OCI-LY3 (cell line): ENCODE data around the gene CARS1.

Source experiments
- H2AFZ ChIP-seq: fragments of 200-600, 300-600 bp; shearing (Covaris generic); 2 replicates; pipeline ENCODE4 v1.6.0; 2014; ENCODE audit warnings: antibody characterized with exemption, low read depth, low read length
- H3K27ac ChIP-seq: fragments of 200-600, 300-600 bp; sonication (generic); 2 replicates; pipeline ENCODE4 v1.5.1; 2014; ENCODE audit warnings: mild to moderate bottlenecking, low read length, moderate library complexity, mixed read lengths
- H3K27me3 ChIP-seq: fragments of 200-600, 300-600 bp; sonication (generic); 2 replicates; pipeline ENCODE4 v1.6.1; 2014; ENCODE audit warnings: low read depth, low read length, mixed read lengths
- H3K36me3 ChIP-seq: fragments of 200-600, 300-600 bp; sonication (generic); replicated peaks from 2 replicates; pipeline ENCODE3; 2014; ENCODE audit warnings: low read depth, low read length, mixed read lengths
- H3K4me1 ChIP-seq: fragments of 300-600, 200-600 bp; sonication (generic); 2 replicates; pipeline ENCODE4 v1.6.1; 2014; ENCODE audit warnings: low read length, mixed read lengths
- H3K4me2 ChIP-seq: fragments of 200-600, 300-600 bp; sonication (generic); 2 replicates; pipeline ENCODE4 v1.6.1; 2014; ENCODE audit warnings: low read length, mixed read lengths
- H3K4me3 ChIP-seq: fragments of 300-600, 200-600 bp; sonication (generic); 2 replicates; pipeline ENCODE4 v1.5.1; 2014; ENCODE audit warnings: antibody characterized with exemption, mild to moderate bottlenecking, low read length, moderate library complexity
- H3K79me2 ChIP-seq: fragments of 300-600, 200-600 bp; shearing (Covaris generic); 2 replicates; pipeline ENCODE4 v1.6.1; 2014; ENCODE audit warnings: mild to moderate bottlenecking, low read length, mixed read lengths
- H3K9ac ChIP-seq: fragments of 300-600, 200-600 bp; shearing (Covaris generic); 2 replicates; pipeline ENCODE4 v1.6.0; 2014; ENCODE audit warnings: mild to moderate bottlenecking, low read length, moderate library complexity
- H3K9me3 ChIP-seq: fragments of 200-600, 300-600 bp; shearing (Covaris generic); 2 replicates; pipeline ENCODE4 v1.6.1; 2014; ENCODE audit warnings: low read length, mixed read lengths; ENCODE audit not compliant: insufficient read depth
- H4K20me1 ChIP-seq: fragments of 200-600, 300-600 bp; sonication (generic); 2 replicates; pipeline ENCODE4 v1.6.1; 2016; ENCODE audit warnings: low read length, mixed read lengths; ENCODE audit not compliant: insufficient read depth
- EZH2phosphoT487 ChIP-seq: fragments of 200-600 bp; shearing (Covaris generic); IDR thresholded peaks from 2 replicates; pipeline ENCODE4 v1.6.1; 2018; ENCODE audit warnings: antibody characterized with exemption, mixed run types, low read depth
- TF ChIP-seq, protein P1 (sequence below): fragments of 200-600, 300-600 bp; sonication (generic); IDR thresholded peaks from 2 replicates; pipeline ENCODE4 v1.5.1; 2014; ENCODE audit warnings: antibody characterized with exemption, low read length, low read depth

Gene CARS1

DNA sequence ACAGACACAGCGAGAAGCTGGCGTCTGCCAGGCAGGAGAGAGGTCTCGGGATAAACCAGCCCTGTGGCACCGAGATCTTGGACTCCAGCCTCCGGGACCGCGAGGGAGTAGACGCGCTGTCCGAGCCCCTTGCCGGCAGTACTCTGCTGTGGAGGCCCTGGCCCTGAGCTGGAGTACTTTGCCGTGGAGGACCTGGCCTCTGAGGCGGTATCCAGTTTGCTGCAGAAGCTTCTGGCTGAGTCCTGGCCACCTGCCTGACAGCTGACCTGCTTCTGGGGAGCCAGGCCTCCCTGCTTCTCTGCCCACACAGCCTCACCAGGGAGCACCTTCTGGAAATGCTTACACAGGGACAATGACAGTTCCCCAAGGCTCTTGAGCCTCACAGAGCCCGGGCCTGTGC is 31.6 kb upstream of the CARS1 start:
- no peak overlapping the region for H3K9ac ChIP-seq
- no peak overlapping the region for H3K27ac ChIP-seq
- H3K9me3 ChIP-seq, result no peaks in the 10 kb centered on the region
- H3K36me3 ChIP-seq, result no peaks in the 10 kb centered on the region
- TF ChIP-seq, protein P1, sequence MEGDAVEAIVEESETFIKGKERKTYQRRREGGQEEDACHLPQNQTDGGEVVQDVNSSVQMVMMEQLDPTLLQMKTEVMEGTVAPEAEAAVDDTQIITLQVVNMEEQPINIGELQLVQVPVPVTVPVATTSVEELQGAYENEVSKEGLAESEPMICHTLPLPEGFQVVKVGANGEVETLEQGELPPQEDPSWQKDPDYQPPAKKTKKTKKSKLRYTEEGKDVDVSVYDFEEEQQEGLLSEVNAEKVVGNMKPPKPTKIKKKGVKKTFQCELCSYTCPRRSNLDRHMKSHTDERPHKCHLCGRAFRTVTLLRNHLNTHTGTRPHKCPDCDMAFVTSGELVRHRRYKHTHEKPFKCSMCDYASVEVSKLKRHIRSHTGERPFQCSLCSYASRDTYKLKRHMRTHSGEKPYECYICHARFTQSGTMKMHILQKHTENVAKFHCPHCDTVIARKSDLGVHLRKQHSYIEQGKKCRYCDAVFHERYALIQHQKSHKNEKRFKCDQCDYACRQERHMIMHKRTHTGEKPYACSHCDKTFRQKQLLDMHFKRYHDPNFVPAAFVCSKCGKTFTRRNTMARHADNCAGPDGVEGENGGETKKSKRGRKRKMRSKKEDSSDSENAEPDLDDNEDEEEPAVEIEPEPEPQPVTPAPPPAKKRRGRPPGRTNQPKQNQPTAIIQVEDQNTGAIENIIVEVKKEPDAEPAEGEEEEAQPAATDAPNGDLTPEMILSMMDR, result no peak
- TF ChIP-seq EZH2phosphoT487, result no peak
- H3K4me2 ChIP-seq, result no peak overlapping the region
- H3K79me2 ChIP-seq, result no peaks in the 10 kb centered on the region
- no peaks in the 10 kb centered on the region for H4K20me1 ChIP-seq
- H3K4me3 ChIP-seq, result no peak overlapping the region
- no peak overlapping the region for H2AFZ ChIP-seq
- H3K27me3 ChIP-seq, result 0 out of 2 replicates have a peak, but pooled peaks cover 3% of the 10 kb centered on the region
- no peaks in the 10 kb centered on the region for H3K4me1 ChIP-seq

DNA sequence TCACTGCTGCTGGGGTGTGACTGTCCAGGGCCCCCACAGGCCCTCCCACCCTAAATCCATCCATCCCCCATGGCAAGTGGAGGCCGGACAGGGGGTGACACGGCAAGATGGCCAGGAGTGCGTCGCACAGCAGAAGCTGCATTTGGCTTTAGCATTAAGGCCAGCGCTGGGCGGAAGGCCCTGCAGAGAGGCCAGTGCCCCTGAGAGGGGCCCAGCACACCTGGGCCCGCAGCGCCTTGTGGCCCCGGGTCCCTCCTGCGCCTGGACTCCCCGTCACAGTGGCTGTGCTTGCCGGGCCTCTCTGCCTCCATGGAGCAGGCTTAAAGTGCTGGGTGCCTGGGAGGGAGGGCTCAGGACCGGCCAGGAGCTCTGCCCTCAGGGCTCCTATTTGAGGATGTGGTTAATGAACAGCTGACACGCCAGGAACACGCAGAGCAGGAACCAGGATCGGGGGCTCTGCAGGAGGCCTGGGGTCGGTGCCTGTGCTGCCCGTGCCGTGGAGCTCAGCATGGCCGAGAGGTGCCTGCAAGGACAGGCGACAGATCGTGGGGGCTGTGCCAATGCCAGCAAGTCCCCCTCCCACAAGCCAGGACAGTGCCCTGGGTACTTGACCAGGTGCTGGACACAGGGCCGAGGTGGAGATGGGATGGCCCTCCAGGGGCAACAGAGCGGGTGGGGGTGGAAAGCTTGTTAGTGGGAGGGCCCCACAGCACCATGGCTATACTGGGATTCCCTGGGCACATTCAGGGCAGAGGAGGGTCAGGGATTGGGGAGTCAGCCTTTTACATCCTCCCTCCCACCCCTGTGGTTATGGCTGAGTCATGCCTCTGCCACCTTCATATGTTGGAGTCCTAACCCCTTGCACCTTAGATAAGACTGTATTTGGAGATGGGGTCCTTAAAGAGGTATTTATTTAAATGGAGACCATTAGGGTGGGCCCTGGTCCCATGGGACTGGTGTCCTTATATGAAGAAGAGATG is 30.9 kb upstream of the CARS1 start:
- H3K79me2 ChIP-seq, result no peaks in the 10 kb centered on the region
- no peaks in the 10 kb centered on the region for H4K20me1 ChIP-seq
- TF ChIP-seq EZH2phosphoT487, result no peak
- TF ChIP-seq, protein P1, result no peak
- H3K9ac ChIP-seq, result no peak overlapping the region
- no peak overlapping the region for H2AFZ ChIP-seq
- no peak overlapping the region for H3K27ac ChIP-seq
- H3K36me3 ChIP-seq, result no peaks in the 10 kb centered on the region
- H3K27me3 ChIP-seq, result 0 out of 2 replicates have a peak, but pooled peaks cover 3% of the 10 kb centered on the region
- H3K4me1 ChIP-seq, result no peaks in the 10 kb centered on the region
- no peak overlapping the region for H3K4me3 ChIP-seq
- H3K9me3 ChIP-seq, result no peaks in the 10 kb centered on the region
- no peak overlapping the region for H3K4me2 ChIP-seq

DNA sequence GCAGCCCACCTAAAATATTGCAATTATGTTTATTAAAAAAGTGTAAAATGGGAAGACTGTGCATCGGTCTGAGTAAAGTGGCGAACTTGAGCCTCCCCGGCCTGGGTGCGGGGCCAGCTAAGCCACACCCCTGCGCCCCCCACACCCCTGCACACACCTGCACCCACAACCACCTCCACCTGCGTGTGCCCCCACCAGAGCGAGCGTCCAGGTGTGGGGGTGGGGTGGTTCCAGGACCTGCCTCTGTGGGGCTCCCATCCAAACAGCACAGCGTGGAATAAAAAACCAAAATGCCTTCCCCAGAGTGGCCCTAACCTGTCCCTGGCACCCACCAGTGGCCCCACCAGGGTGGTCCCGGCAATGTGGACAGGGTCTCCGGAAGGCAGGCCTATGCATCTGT is 30.1 kb upstream of the CARS1 start:
- Histone ChIP-seq H3K27me3 (0 out of 2 replicates have a peak, but pooled peaks cover 3% of the 10 kb centered on the region), H3K36me3 (no peaks in the 10 kb centered on the region), H2AFZ (no peak overlapping the region), H3K9ac (no peak overlapping the region), H3K79me2 (no peaks in the 10 kb centered on the region), H4K20me1 (no peaks in the 10 kb centered on the region), H3K4me1 (no peaks in the 10 kb centered on the region), H3K9me3 (no peaks in the 10 kb centered on the region), H3K27ac (no peak overlapping the region), H3K4me3 (no peak overlapping the region), H3K4me2 (no peak overlapping the region)
- TF ChIP-seq, protein P1, result no peak
- no peak for TF ChIP-seq EZH2phosphoT487

DNA sequence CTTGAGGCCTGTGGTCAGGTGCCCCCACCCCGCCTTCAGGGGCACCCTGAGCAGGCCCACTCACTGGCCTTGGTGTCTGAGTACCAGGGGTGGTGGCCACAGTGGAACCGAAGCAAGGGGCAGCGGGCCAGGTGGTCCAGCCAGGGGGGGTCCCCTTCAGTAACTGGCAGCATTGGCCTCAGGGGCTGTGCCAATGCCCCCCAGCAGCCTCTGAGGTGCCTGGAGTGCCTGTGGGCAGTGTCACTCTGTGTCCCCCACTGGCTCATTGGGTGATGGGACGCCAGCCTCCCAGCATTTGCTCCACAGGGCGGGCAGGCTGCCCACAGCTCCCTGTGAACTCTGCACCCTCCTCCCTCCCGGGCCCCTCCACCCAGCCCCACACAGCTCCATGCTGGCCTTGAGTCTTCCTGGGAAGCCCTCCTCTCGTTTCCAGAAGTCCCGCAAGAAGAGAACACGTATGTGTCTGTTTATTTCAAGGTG is 29.5 kb upstream of the CARS1 start:
- no peak overlapping the region for H2AFZ ChIP-seq
- H3K27me3 ChIP-seq, result 0 out of 2 replicates have a peak, but pooled peaks cover 3% of the 10 kb centered on the region
- no peaks in the 10 kb centered on the region for H4K20me1 ChIP-seq
- H3K4me3 ChIP-seq, result no peak overlapping the region
- H3K9me3 ChIP-seq, result no peaks in the 10 kb centered on the region
- no peaks in the 10 kb centered on the region for H3K36me3 ChIP-seq
- no peak for TF ChIP-seq EZH2phosphoT487
- TF ChIP-seq, protein P1, result no peak
- H3K4me2 ChIP-seq, result no peak overlapping the region
- no peaks in the 10 kb centered on the region for H3K79me2 ChIP-seq
- H3K9ac ChIP-seq, result no peak overlapping the region
- no peaks in the 10 kb centered on the region for H3K4me1 ChIP-seq
- H3K27ac ChIP-seq, result no peak overlapping the region
